ENCODE data around the gene PIM2. TPM values are rescaled to one million over a fixed set of nuclear protein-coding genes. Genes with fewer than 3 reads are reported as not detected.
"Not testable (repeated sequence)": the region's sequence is repeated elsewhere in the genome, so short reads cannot be mapped to it uniquely, and the experiment has no call there.

Gene PIM2
- total and polyA plus RNA-seq, 2 of the 4 experiments (the other 2 are of a cell fraction): 7.3 to 9.4 TPM

DNA sequence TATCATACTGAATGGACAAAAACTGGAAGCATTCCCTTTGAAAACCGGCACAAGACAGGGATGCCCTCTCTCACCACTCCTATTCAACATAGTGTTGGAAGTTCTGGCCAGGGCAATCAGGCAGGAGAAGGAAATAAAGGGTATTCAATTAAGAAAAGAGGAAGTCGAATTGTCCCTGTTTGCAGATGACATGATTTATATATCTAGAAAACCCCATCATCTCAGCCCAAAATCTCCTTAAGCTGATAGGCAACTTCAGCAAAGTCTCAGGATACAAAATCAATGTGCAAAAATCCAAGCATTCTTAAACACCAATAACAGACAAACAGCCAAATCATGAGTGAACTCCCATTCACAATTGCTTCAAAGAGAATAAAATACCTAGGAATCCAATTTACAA is 46.8 kb downstream of the PIM2 start:
- H2AK9ac ChIP-seq (replicated peaks; ENCODE audit: low read depth, low read length, poor library complexity); H2BK15ac ChIP-seq (ENCODE audit: low read depth, low read length); H3K27ac ChIP-seq (ENCODE audit: insufficient read depth, low read length); H2AK5ac ChIP-seq (ENCODE audit: low read depth, low read length); H3K4ac ChIP-seq (ENCODE audit: low read depth, low read length); H2BK120ac ChIP-seq (ENCODE audit: low read depth, low read length); H4K91ac ChIP-seq (ENCODE audit: insufficient read depth, low read depth, low read length); H3K9ac ChIP-seq (ENCODE audit: low read depth, low read length); H3K79me1 ChIP-seq (ENCODE audit: low read depth in 1 of 2, low read length in 2 of 2); intact Hi-C loops (cut with micrococcal nuclease); H3K27me3 ChIP-seq (ENCODE audit: control insufficient read depth, insufficient read depth, low read length); H2BK5ac ChIP-seq (ENCODE audit: low read depth, low read length, poor library complexity, severe bottlenecking); H3K9me3 ChIP-seq (ENCODE audit: control insufficient read depth, insufficient read depth, low read length); H4K5ac ChIP-seq (ENCODE audit: low read depth, low read length); BruUV-seq (replicated peaks); H3K18ac ChIP-seq (ENCODE audit: low read depth, low read length); H2AFZ ChIP-seq (replicated peaks; ENCODE audit: low read length, poor library complexity); H4K8ac ChIP-seq (ENCODE audit: low read depth in 2 of 2, low read length in 2 of 2); CTCF ChIA-PET; DNase-seq; H4K20me1 ChIP-seq (ENCODE audit: insufficient read depth, low read length); H3K4me1 ChIP-seq (ENCODE audit: control insufficient read depth, insufficient read depth, low read length); H3K14ac ChIP-seq (replicated peaks; ENCODE audit: low read depth, low read length); H2BK20ac ChIP-seq (ENCODE audit: low read depth, low read length); in situ Hi-C loops (cut with MboI; ENCODE audit: low sequenced_read_pairs); H3K23ac ChIP-seq (ENCODE audit: low read depth, low read length); dilution Hi-C loops (cut with HindIII; ENCODE audit: low sequenced_read_pairs, unreplicated experiment); H3K36me3 ChIP-seq (ENCODE audit: control insufficient read depth, insufficient read depth, low read length); H3K9me1 ChIP-seq (ENCODE audit: insufficient read depth, low read length); H3K4me3 ChIP-seq (ENCODE audit: insufficient read depth, low read depth, low read length); H3K56ac ChIP-seq (ENCODE audit: extremely low read depth, insufficient read depth, low read length); H3K4me2 ChIP-seq (ENCODE audit: low read depth, low read length); ATAC-seq (ENCODE audit: low read depth): not testable (repeated sequence)
- POLR2A ChIA-PET (ENCODE audit: unreplicated experiment): interaction anchor here (0.6 kb wide), 1 partner anchor 209 kb away, joined by 8 read pairs; no protein-coding TSS in a partner anchor
- no CpG with 5 or more reads among the region's 2 CpGs for WGBS, 2 experiments (ENCODE audit: extremely low coverage in 2 of 2, insufficient read length in 1 of 2)
